Heart left ventricle (tissue), 16 donors: ENCODE results near the gene ZSCAN10. TPM values are rescaled to one million over a fixed set of nuclear protein-coding genes. Genes with fewer than 3 reads are reported as not detected.

Source experiments
- ATAC-seq, 4 donors: fragments of 200-7000 bp; cut with Tn5 transposase; one replicate each; pipeline ENCODE4 v1.9.1; 2020 to 2022; ENCODE audit warnings: moderate library complexity in 4 of 4, mild to moderate bottlenecking in 3 of 4, moderate number of reproducible peaks in 1 of 4
- DNase-seq, 5 donors: peaks; one replicate each; pipeline ENCODE4 v3.0.0-alpha.2; 2020
- H3K27ac ChIP-seq, 12 donors: fragments of 200-600 bp; sonication (generic) in 4 of 12; one replicate each; pipeline versions ENCODE4 v1.5.0 to v1.8.0; 2016 to 2022; ENCODE audit warnings: mild to moderate bottlenecking in 2 of 12
- H3K27me3 ChIP-seq, 9 donors: fragments of 200-600 bp; sonication (generic) in 2 of 9; one replicate each; pipeline versions ENCODE4 v1.5.1 to v1.8.0; 2016 to 2022; ENCODE audit warnings: mild to moderate bottlenecking in 3 of 9
- H3K36me3 ChIP-seq, 9 donors: fragments of 200-600 bp; sonication (generic) in 2 of 9; one replicate each; pipeline versions ENCODE4 v1.5.0 to v1.8.0; 2018 to 2022; ENCODE audit warnings: mild to moderate bottlenecking in 2 of 9
- H3K4me1 ChIP-seq, 12 donors: fragments of 200-600 bp; sonication (generic) in 4 of 12; one replicate each; pipeline versions ENCODE4 v1.5.0 to v1.8.0; 2016 to 2022; ENCODE audit warnings: mild to moderate bottlenecking in 3 of 12
- H3K4me3 ChIP-seq, 12 donors: fragments of 200-600 bp; sonication (generic) in 4 of 12; one replicate each; pipeline versions ENCODE4 v1.5.0 to v1.8.0; 2017 to 2022; ENCODE audit warnings: mild to moderate bottlenecking in 9 of 12, moderate library complexity in 4 of 12
- H3K9me3 ChIP-seq, 12 donors: fragments of 200-600 bp; sonication (generic) in 4 of 12; one replicate each; pipeline versions ENCODE4 v1.5.0 to v1.8.0; 2016 to 2022; ENCODE audit warnings: mild to moderate bottlenecking in 1 of 12
- POLR2A ChIP-seq, 2 donors: fragments of 450-650 bp; IDR thresholded peaks; one replicate each; pipeline ENCODE4 v1.6.1; 2017; ENCODE audit warnings: antibody characterized with exemption in 2 of 2, mild to moderate bottlenecking in 2 of 2, moderate library complexity in 2 of 2
- WGBS, 4 donors: extraction: QIAGEN DNeasy Blood & Tissue Kit in 2 of 4; methylation state at CpG; one replicate each; pipeline versions ENCODE4 v1.1.5 to v1.1.7; 2013 to 2018; 5-methylcytosine and 5-hydroxymethylcytosine counted together
- intact Hi-C, 10 donors: fragments of 100-400 bp; cut with DNase I; formaldehyde crosslinking; loops; one replicate each; pipeline versions ENCODE4 v1.11.1 to v1.14.2; 2022
- polyA plus RNA-seq, 2 donors: library from polyadenylated mRNA; stranded (reverse); fragments of 200-250 nt; gene quantifications; one replicate each; pipeline ENCODE4 v1.2.3, GENCODE V29; 2013
- total RNA-seq, 9 donors: library from RNA; depleted of rRNA in 2 of 9; stranded (reverse); fragments of >200 nt in 2 of 9; fragmentation: NEBNext Ultra II Directional in 3 of 9; extraction: Animal tissue kit (Norgen Biotek cat#: 25700) in 3 of 9; gene quantifications; one replicate each; pipeline versions ENCODE4 v1.1.0 to v1.2.4, GENCODE V29; 2016 to 2023
- TF ChIP-seq, protein P1 (sequence below), 12 donors: fragments of 200-600 bp; sonication (generic) in 4 of 12; IDR thresholded peaks; one replicate each; pipeline versions ENCODE4 v1.5.0 to v1.8.0; 2018 to 2022; ENCODE audit warnings: antibody characterized with exemption in 12 of 12, mild to moderate bottlenecking in 5 of 12
- donor health status: ischemic (EF 13 %, LVEDD 7.1; RV severe dilation, severe dysfunction).
- donor health status: healthy with polysubstance abuse.
- donor health status: DM: no; HTN: yes; CAD: no.
- donor health status: DM: no; HTN: no; CAD: no.
- donor health status: ischemic (EF 25% LVEDD 6.9; RV normal size, moderate dysfunction).
- donor health status: ischemic (EF 25% LVEDD 5.7; RV mildly dilated, moderate dysfunction).
- donor health status: healthy.
- donor health status: DM: yes; HTN: yes; CAD: no.
- donor health status: ischemic (EF 35%, LVEDD 5.7; RV mildly dilated, moderate dysfunction).
- donor health status: nonischemic (EF 11% LVEDD 7.7; RV severe dilation, severe dysfunction).
- donor health status: DM: yes; HTN: yes; CAD: no.
- donor health status: PGD.
- donor health status: ischemic (EF 29% LVEDD 5.4; RV normal size, mild dysfunction).
- donor health status: nonischemic (EF 23%, LVEDD 6.1; RV moderate dilation, normal function).

The ZSCAN10 gene
- total and polyA plus RNA-seq, 11 donors, result not detected

GRCh38 chr16:3062553-3062952, 36.5 kb downstream of the ZSCAN10 start:
- 87 to 92% (median 91%) methylated on average over 6 of the region's 6 CpGs for WGBS, 4 donors
- peaks cover 0 to 63% (median 31%) of the 10 kb centered on the region in 12 donors for H3K4me1 ChIP-seq
- ATAC-seq, result no peak

GRCh38 chr16:3060339-3061127, 38.6 kb downstream of the ZSCAN10 start:
- Histone ChIP-seq H3K27me3 (no peaks in the 10 kb centered on the region), H3K27ac (peak overlapping the region in 6 of 12 donors; percentile 87 to 92 (median 88)), H3K4me3 (no peak overlapping the region), H3K9me3 (no peaks in the 10 kb centered on the region), H3K4me1 (peaks cover 0 to 68% (median 26%) of the 10 kb centered on the region in 12 donors), H3K36me3 (no peaks in the 10 kb centered on the region)
- DNase-seq (no peak), ATAC-seq (no peak)
- intact Hi-C loops, result loop anchor here in 3 of 10 donors (5.0 kb wide), 3 partner anchors 37 to 102 kb away; partner anchors contain the start of gene ZSCAN10 (in 1 of the 3)
- 59 to 72% (median 69%) methylated on average over 10 to 14 of the region's 14 CpGs for WGBS, 4 donors
- TF ChIP-seq, protein P1, sequence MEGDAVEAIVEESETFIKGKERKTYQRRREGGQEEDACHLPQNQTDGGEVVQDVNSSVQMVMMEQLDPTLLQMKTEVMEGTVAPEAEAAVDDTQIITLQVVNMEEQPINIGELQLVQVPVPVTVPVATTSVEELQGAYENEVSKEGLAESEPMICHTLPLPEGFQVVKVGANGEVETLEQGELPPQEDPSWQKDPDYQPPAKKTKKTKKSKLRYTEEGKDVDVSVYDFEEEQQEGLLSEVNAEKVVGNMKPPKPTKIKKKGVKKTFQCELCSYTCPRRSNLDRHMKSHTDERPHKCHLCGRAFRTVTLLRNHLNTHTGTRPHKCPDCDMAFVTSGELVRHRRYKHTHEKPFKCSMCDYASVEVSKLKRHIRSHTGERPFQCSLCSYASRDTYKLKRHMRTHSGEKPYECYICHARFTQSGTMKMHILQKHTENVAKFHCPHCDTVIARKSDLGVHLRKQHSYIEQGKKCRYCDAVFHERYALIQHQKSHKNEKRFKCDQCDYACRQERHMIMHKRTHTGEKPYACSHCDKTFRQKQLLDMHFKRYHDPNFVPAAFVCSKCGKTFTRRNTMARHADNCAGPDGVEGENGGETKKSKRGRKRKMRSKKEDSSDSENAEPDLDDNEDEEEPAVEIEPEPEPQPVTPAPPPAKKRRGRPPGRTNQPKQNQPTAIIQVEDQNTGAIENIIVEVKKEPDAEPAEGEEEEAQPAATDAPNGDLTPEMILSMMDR (IDR thresholded peaks at IDR 0.05), result no peak

More at GRCh38 chr16:3062553-3062952, 36.5 kb downstream of the ZSCAN10 start:
- Histone ChIP-seq H3K36me3 (peaks cover 0 to 3% (median 0%) of the 10 kb centered on the region in 9 donors), H3K27ac (no peak overlapping the region), H3K27me3 (no peaks in the 10 kb centered on the region), H3K9me3 (no peaks in the 10 kb centered on the region), H3K4me3 (no peak overlapping the region)
- TF ChIP-seq, protein P1 (IDR thresholded peaks at IDR 0.05), result no peak
- TF ChIP-seq POLR2A (IDR thresholded peaks at IDR 0.05), result no peak
- no peak for DNase-seq
- intact Hi-C loops, result loop anchor here in 3 of 10 donors (5.0 kb wide), 3 partner anchors 35 to 100 kb away; partner anchors contain the start of gene ZSCAN10 (in 1 of the 3)

DNA sequence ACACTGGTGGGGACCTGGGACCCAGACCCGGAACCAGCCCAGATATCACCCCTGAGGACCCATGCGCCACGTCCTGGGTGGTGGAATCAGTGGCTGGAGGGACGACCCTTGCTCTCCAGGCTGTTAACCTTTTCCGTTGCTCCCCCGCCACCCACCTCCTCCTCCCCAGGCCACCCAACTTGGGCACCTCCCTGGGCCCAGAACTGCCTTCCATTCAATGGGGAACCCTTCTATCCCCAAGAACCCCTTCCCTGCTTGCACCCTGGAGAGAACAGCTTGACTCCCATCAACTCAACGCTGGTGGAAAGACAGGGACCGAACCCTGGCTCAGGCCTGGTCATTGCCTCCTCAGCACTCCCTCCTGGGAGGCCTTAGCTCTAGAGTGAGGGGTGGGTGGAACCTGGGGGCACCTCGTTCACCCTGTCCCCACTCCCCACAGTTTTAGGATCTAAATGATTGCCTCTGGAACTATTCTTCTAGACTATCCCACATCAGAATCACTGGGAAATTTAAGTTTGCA, 39.3 kb downstream of the ZSCAN10 start:
- Histone ChIP-seq H3K27ac (peak overlapping the region in 11 of 12 donors; percentile 81 to 94 (median 89)), H3K36me3 (no peaks in the 10 kb centered on the region), H3K9me3 (no peaks in the 10 kb centered on the region), H3K4me1 (peaks cover 0 to 68% (median 23%) of the 10 kb centered on the region in 12 donors), H3K27me3 (no peaks in the 10 kb centered on the region), H3K4me3 (peak overlapping the region; percentile 26 to 99 (median 91))
- no peak for DNase-seq
- intact Hi-C loops, result loop anchor here (1.0 to 10.0 kb wide), 15 partner anchors 27 to 395 kb away; partner anchors contain the start of genes ZNF205 (in 1 of the 10) and ZSCAN10 (in 1 of the 10)
- 55 to 66% (median 56%) methylated on average over 9 of the region's 9 CpGs for WGBS, 4 donors
- peak in 1 of 4 donors; percentile 9 for ATAC-seq
- no peak for TF ChIP-seq POLR2A (IDR thresholded peaks at IDR 0.05)
- TF ChIP-seq, protein P1 (IDR thresholded peaks at IDR 0.05), result no peak
